ENCODE results near the gene MAPRE3.
A peak's percentile ranks its signal among the peaks of the same experiment; 100 is the strongest.
"Not testable (repeated sequence)": the region's sequence is repeated elsewhere in the genome, so short reads cannot be mapped to it uniquely, and the experiment has no call there.

MAPRE3 gene
- total RNA-seq, result 1.2 to 1.4 reads per million in 2 donors

DNA sequence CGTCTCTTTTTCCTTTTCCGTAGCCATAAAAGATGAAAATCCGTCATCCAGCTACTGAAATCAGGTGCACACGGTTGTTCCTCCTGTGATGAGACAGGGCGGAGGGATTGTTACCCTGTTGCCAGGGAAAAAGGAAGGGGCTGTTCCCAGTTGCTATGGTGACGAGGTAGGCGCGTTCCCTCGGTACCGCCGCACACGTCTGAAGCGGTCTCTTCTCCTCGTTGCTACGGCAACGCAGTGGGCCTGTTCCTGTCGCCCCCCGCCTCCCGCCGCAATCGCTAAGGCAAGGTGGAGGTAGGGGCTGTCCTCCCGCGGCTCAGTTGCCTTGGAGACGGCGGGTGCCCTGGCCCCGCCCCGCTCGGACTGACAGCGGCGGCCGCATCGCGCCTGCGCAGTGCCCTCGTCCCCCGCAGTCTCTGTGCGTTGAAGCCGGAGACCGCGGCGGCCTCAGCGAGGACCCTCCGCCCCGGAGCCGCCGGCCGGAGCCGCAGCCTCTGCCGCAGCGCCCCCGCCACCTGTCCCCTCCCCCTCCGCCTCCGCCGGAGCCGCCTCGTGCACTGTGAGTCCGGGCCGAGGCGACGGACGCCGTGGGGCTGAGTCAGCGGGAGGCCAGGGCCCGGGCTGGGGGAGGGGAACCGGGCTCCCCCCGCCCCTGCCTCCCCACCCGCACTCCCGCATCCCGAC is at the start of gene MAPRE3:
MAPRE3 (plus strand) TSS at position 394 of the 684 bp plus-strand sequence. CDS start 51,582 bp downstream, outside the sequence.
- DNase-seq, result peak; percentile 64 to 85 (median 68)

DNA sequence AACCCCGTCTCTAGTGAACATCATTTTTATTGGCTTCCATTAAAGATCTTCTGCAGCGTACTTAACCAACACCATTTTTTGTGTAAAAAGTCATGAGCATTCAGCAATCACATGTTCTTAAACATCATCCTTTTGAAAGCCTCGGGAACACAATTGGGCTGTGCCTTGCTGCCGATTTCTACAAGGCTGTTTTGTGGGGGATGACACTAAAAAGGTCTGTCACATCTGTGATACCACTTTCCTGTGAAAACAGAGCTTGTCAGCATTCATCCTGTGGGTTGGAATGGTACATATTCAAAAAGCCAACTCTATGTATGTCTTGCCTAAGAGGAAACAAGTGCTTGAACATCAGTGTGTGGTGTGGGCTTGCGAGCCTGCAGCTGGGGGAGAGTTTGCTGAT is 49.1 kb upstream of the MAPRE3 start:
- no peak for DNase-seq

DNA sequence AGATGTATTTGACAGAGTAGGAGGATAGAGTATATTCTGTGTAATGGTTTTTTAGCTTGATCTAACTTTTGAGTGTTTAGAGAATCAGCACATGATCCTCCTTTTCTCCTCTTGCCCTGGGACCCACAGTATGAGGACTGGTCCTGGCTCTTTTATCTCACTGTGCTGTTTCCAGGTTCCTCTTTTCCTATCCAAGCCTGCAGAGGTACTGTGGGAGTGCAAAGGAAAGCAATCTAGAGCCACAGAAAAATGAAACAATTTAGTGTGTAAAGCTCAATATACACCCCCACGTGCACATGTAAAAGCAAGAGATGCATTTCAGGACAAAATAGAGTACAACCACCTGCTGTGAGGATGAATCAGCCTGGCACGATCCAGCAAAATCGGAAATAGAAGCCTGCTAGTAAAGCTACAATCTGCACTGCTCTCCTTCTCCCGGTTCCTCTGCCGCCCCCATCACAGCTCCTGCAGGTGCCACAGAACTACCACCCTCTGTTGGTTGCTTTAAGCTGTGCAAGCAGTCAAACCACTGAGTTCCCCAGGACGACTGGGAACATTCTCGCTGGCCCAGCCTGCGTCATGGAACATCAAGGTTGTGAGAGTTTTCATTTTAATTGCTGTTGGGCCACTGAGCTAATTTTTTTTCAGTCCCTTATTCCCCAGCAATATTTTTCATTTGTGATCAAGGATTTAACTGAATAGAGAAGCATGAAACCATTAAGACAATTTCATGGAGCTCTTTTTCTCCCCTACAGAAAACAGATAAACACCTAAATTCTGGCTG is 47.8 kb upstream of the MAPRE3 start:
- DNase-seq, result peak in 1 of 5 experiments; percentile 38

DNA sequence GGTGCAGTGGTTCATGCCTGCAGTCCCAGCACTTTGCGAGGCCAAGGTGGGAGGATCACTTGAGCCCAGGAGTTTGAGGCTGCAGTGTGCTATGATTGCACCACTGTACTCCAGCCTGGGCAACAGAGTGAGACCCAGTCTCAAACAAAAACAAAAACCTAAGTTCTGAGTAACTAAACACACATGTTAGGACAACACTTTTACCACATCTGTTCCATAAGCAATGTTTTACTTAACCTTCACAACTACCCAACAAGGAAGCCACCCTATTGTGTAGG is 47.3 kb upstream of the MAPRE3 start:
- not testable (repeated sequence) for DNase-seq

DNA sequence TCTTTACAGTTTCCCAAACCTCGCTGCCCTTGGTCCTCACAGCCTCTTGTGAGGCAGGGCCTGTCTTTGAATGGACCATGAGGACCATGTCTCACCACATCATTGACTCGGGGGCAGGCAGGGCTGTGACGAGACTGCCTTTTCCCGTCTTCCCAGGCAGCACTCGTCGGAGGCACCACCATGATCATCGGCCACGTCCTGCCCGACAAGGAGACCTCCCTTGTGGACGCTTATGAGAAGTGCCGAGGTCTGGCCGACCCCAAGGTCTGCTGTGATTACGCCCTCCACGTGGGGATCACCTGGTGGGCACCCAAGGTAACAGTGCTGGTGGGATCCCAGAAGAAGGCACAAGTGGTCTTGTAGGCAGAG is 45.7 kb upstream of the MAPRE3 start:
- DNase-seq, result no peak

DNA sequence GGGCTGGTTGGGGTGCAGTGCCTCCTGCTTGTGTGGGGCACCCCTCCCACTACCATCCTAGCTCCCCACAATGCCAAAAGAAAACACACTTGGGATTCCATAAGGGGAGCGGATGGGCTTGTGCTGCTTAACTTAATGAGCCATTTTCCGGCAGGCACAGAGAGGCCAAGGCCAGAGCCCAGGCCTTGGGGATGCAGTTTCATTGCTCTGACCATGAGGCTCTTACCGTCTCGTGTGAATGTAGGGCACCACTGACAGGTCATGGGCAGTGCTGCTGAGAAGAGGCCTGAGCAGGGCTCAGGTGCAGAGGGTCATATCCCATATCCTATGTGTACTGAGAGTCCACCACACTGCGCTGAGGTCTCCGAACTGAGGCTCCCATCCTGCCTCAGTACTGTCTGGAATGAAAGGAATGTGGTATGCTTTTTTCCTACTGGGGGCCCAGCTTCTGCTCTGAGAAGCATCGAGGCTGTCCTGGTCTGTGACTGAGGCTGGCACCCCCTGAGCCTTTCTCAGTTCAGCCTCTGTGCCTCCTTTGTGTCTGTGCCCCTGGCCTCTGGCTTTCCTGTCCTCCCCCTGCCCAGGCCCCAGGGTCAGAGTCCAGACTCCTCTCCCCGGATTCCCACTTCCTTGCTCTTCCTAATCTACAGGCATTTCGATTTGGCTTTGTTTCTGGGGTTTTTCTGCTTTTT is 45.2 kb upstream of the MAPRE3 start:
- no peak for DNase-seq

DNA sequence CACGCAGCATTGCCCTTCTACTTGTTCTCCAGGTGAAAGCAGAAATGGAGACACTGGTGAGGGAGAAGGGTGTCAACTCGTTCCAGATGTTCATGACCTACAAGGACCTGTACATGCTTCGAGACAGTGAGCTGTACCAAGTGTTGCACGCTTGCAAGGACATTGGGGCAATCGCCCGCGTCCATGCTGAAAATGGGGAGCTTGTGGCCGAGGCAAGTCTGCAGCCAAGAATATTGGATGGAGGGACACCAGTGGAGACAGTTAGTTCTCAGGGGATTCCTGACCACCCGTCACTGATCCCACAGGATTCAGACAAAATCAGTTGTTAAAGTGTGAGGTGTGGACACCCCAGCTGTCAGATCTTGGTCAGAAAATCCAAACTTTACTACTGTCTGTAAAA is 43.2 kb upstream of the MAPRE3 start:
- no peak for DNase-seq

DNA sequence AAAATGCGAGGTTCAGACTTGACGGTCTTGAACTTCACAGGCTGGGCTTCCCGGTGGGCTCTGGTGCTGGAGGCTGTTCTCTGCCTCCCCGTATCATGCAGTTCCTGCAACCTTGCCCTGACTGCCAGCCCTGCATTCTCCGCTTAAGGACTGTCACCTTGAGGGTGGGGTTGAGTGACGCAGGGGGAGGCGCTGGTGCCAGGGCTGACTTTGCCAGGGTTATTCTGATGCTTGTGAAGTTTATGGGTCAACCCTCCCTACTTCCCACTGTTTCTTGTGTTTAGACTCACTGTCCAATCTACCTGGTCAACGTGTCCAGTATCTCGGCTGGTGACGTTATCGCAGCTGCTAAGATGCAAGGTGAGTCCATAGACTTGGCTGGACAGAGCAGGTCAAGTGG is 37.5 kb upstream of the MAPRE3 start:
- no peak for DNase-seq

DNA sequence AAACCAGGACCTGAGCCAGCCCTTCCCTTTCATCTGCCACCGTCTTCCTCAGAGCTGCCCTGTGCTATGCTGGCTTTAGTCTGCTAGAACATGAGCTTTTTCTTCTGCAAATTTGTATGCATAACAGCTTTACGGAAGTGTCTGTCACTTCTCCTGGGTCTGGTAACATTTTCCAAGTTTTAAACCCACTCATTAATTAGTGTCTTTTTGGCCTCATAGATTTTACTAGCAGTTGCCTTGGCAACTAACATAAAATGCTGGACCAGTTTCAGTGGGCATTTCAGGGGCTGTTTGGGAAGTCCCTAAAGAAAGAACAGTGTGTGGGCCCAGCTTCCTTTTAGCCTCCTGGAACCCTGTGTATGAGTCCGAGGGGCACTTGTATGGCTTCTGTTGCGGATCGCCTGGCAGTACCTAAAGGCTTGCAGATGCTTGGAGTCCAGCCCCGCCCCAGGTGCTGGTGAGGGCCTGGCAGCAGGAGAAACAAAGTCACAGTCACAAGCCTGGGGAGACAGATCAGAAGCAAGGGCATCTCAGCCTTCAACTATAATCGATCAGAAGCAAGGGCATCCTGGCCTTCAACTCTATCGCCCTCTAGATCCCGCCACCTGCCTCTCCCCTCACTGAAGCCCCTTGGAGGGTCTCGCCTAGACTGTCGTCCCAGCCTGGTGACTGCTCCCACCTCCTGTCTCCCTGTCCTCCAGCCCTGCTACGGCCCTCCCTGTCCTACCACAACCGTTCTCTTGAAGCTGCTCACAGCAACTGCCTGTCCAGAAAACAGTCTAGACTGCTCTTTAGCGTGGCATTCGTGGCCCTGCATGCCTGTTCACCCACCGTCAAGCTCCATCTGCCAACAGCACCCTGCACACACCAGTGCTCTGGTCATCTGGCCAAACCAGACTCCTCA is 36.8 kb upstream of the MAPRE3 start:
- DNase-seq, result no peak

DNA sequence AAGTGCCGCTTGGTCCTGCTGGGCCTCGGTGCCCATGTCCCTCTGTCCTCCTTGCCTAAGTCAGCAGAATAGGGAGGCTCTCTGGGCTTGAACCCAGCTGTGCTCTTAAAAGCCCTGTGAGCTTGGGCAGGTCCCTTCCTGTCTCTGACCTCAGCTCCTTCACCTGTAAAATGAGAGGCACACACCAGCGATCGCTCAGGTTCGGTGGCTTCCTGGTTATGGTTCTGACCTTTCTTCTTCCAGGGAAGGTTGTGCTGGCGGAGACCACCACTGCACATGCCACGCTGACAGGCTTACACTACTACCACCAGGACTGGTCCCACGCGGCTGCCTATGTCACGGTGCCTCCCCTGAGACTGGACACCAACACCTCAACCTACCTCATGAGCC is 36.1 kb upstream of the MAPRE3 start:
- no peak for DNase-seq

DNA sequence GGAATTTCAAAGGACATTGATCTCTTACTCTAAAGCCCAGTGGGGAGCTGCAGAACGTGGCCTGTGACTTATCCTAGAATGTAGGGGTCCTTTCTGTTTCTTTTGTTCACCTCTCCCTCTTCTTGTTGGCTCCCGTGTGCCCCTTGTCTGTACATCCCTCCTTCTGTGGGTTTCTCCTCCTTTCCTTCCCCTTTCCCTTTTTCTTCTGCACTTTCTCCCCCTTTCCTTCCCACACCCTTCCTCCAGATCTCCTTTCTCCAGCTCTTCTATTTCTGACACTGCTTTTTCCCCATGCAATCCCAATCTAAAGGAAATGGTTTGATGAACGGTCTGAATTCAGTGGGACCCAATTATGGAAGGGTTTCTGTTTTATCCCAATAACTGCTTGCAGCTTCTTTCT is 35.5 kb upstream of the MAPRE3 start:
- DNase-seq, result no peak

DNA sequence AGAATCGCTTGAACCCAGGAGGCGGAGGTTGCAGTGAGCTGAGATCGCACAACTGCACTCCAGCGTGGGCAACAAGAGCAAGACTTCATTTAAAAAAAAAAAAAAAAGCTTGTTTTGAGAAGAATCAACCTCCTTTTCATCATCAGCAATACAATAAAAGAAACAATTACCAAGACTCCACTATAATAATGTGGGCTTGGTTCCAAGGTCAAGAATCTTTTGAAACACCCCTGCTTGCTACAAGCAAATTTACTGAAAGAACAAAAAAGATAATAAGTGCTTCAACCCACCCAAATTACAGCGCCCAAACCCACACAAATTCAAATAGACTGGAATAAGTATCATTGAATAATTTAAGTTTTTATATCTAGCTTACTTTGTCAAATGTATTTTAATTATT is 33.6 kb upstream of the MAPRE3 start:
- no peak for DNase-seq

DNA sequence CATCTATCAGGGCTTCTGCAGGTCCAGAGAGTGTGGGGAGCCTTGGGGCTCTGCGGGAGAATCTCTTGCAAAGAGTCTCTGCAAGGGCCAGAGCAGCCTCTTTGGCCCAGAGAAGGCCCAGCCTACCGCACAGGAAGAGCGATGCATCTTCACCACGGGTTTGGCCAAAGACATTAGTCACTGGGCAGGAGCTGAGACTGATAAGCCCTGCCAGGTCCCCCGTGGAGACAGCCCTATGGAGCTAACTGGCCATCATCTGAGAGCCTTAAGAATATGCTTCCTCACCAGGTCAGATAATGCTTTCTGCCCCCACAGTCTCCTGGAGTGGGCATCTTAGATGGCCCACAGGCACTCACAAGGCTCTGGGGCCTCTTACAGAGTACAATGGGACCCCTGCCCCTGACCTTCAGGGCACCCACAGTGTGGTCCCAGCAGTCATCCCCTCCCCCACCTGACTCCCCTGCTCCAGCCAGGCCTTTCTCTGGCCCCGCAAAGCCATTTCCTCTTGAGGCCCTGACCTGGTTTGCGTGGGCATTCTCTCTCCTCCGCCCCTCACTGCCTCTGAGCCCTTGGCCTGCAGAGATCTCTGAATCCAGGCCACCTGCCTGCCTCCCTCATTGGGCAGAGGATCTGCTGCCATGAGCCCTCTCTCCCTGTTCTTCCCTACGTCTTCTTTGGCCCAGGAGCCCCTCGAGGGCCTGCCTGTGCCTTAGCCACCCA is 31.9 kb upstream of the MAPRE3 start:
- no peak for DNase-seq

DNA sequence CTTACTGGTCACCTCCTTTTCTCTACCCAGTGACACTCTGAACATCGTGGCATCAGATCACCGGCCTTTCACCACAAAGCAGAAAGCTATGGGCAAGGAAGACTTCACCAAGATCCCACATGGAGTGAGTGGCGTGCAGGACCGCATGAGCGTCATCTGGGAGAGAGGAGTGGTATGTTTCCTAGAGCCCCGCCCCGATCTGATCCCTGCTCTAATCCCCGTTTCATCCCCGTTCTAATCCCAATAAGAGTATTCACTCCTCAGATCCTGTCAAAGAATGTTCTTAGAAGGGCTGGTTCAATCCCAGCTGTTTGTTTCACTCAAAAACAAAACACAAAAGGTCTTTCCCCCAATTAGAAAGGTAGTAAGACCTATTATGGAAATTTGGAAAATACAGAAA is 30.4 kb upstream of the MAPRE3 start:
- no peak for DNase-seq

DNA sequence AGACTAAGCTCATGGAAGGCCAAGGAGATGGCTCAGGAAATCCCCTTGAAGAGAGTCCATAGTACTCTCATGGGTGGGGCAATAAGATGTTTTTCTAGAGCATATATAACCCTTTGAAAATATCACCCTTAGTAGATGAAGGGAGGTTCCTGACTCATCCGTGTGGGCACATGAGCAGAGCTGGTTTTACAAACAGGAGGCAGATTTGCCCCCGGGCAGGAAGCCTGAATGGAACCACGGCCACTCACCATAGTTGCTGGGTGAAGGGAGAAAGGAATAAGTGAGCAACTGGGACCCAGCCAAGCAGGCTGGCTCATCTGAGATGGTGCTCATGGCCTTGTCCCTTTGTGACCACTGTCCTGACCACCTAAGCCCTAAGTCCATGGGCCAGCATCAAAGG is 29.0 kb upstream of the MAPRE3 start:
- DNase-seq, result no peak

DNA sequence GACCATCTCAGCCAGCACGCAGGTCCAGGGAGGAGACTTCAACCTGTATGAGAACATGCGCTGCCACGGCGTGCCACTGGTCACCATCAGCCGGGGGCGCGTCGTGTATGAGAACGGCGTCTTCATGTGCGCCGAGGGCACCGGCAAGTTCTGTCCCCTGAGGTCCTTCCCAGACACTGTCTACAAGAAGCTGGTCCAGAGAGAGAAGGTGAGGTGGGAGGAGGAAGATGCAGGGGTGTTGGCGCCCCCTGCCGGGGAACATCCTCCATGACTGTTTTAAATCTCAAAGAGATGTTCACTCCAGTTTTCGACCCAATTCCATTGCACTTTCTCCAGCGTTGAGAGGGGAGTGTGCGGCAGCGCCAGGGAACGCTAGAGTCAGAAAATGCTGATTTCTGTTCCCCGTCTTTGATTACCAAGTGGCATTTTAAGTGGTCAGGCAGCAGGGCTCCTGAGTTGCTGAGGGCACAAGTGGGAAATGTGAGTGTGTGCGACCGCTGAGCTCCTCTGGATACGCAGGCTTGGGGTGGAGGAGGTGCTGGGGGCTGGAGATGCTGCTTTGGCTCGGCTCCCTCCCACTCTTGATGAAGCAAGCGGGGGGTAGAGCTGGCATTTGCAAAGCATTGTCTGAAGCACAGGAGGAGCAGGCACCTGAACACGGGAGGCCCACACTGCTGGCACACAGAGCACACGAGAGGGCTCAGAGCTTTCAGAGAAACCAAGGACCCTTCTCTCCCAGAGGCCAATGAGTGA is 27.7 kb upstream of the MAPRE3 start:
- DNase-seq, result peak; percentile 8 to 48 (median 38)

DNA sequence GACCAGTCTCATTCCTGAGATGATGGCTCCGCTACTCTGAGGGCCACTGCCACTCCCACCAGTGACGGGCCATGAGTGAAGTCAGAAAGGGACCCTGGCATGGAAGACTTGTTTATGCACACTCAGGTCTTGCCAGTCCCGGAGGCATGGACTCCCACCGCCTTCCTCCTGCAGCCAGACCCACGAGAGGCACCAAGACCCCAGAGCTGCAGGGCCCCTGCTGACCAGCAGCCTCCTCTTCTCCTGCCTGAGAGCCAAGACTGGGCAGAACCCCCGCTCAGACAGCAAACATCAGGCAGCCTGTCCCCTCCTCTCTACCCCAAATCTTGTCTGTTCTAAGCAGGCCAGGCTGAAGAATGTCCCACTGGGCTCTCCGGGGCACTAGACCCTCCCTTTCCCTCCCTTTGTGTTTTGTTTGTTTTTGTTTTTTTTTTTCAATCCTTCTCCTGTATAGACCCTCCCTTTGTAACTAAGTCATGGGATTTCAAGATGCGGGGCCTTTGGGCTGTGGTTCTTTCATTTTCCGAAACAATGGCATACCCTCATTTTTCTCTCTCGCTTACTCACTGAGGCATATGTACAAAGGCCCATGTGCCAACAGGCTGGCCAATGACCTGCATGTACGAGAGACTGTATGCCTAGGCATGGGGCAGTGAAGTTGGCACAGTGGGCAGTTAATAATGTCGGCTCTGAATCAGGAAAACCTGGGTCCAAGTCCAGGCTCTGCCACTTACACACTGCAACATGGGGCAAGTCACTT is 24.3 kb upstream of the MAPRE3 start:
- no peak for DNase-seq

DNA sequence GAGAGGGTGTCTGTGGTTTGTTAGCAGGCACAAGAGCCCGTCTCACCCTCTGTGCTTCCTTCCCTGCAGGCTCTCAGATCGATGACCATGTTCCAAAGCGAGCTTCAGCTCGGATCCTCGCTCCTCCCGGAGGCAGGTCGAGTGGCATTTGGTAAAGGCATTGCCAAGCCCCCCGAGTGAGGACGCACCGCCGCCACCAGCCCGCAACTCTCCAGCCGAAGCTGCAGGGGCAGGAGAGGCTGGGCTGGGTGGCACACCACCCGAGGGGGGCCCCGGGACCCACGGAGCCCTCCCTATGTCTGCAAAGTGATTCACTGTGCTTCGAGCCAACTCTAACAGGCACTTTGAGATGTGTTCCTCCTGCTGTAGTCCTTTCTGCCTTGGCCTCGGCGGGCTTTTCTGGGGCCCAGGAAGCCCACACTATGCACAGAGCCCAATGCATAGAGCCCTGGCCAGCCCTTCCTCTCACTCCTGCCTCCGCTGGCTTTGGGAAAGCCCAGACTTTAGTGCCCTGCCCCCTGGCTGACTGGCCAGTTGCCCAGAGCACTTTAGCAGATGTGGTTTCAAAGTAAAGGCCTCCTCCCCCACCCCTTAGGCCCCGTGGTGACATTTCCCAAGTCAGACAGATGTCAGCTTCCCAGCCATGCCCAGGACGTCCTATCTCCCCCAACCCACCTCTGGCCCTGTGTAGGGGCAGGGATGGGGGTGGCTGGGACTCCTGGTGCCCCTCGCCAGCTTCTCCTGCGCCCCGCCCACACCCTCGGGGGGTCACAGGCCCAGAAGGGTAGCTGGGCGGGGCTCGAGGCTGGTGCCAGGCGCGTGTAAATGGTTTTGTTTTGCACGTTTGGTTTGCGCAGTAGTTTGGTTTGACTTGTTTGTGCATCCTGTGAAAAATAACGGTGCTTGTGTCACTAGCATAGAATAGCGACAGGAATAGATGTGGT is 23.3 kb upstream of the MAPRE3 start:
- no peak for DNase-seq

DNA sequence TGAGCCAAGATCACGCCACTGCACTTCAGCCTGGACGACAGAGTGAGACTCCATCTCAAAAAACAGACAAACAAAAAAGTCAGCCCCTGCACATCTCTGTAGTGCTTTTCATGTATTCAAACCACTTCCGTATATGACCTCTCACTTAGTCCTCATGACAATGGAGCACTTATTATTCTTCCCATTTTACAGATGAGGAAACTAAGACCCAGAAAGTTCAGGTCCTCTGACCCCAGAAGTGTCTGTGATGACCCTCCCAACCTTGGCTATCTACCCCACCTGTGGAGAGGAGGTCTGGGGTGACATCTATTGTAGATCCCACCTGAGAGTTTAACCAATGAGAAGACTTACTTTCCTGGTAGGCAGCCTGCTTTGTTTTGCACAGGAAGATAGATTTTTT is 21.6 kb upstream of the MAPRE3 start:
- no peak for DNase-seq

DNA sequence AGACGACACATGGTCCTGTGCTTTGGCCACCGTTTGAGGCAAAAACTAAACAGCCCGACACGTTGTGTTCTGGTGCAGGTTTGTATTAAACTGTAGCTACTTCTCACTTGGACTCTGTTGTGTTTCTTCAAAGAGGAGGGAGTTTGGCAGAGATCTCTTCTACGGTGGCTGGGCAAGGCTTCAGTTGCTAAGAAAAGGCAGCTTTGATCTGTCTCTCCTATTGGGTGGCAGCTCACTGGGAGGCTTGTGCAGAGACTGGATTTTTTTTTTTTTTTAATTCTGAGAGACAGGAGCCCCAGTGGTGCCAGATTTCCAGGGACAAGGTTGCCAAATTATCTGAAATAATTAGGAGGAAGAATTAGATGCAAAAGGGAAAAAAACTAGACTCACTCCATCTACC is 20.2 kb upstream of the MAPRE3 start:
- no peak for DNase-seq

Measured in T-helper 2 cell (primary cell).